ENCODE data around the gene CHCHD6. TPM values are rescaled to one million over a fixed set of nuclear protein-coding genes. Genes with fewer than 3 reads are reported as not detected.

The CHCHD6 gene
- total RNA-seq, 4 donors from 2014 or later: 13.4 to 22.0 (median 16.1) TPM

GRCh38 chr3:126986001-126986400 is 282.0 kb downstream of the CHCHD6 start:
- no peak overlapping the region for H3K27ac ChIP-seq
- peaks cover 28% of the 10 kb centered on the region for H3K36me3 ChIP-seq
- H3K27me3 ChIP-seq: no peaks in the 10 kb centered on the region
- no peak overlapping the region for H3K4me3 ChIP-seq
- no peaks in the 10 kb centered on the region for H3K9me3 ChIP-seq
- H3K4me1 ChIP-seq: peaks cover 48% of the 10 kb centered on the region
- no peak for DNase-seq (ENCODE audit: low spot score in 2 of 2)
- TF ChIP-seq EP300 (IDR thresholded peaks at IDR 0.05): no peak
- TF ChIP-seq CTCF (IDR thresholded peaks at IDR 0.05): no peak
- TF ChIP-seq POLR2AphosphoS5 (IDR thresholded peaks at IDR 0.05): no peak
- no peak for TF ChIP-seq POLR2A (IDR thresholded peaks at IDR 0.05)
- WGBS: 47% methylated on average over 8 of the region's 9 CpGs

GRCh38 chr3:126987129-126987528 is 283.1 kb downstream of the CHCHD6 start:
- Histone ChIP-seq H3K4me3 (no peak overlapping the region), H3K27me3 (no peaks in the 10 kb centered on the region), H3K9me3 (no peaks in the 10 kb centered on the region), H3K4me1 (peaks cover 51% of the 10 kb centered on the region), H3K36me3 (peaks cover 34% of the 10 kb centered on the region), H3K27ac (no peak overlapping the region)
- WGBS: 54% methylated on average over 4 of the region's 4 CpGs
- DNase-seq (ENCODE audit: low spot score in 2 of 2): no peak
- TF ChIP-seq POLR2A (IDR thresholded peaks at IDR 0.05) (no peak), CTCF (IDR thresholded peaks at IDR 0.05) (no peak), POLR2AphosphoS5 (IDR thresholded peaks at IDR 0.05) (no peak), EP300 (IDR thresholded peaks at IDR 0.05) (no peak)

- Histone ChIP-seq H3K36me3 (peaks cover 34% of the 10 kb centered on the region), H3K4me1 (peaks cover 51% of the 10 kb centered on the region), H3K9me3 (no peaks in the 10 kb centered on the region), H3K4me3 (no peak overlapping the region), H3K27me3 (no peaks in the 10 kb centered on the region), H3K27ac (no peak overlapping the region)
- TF ChIP-seq POLR2A (IDR thresholded peaks at IDR 0.05) (no peak), CTCF (IDR thresholded peaks at IDR 0.05) (no peak), EP300 (IDR thresholded peaks at IDR 0.05) (no peak), POLR2AphosphoS5 (IDR thresholded peaks at IDR 0.05) (no peak)
- no peak for DNase-seq (ENCODE audit: low spot score in 2 of 2)
- WGBS: 72% methylated on average over 8 of the region's 8 CpGs
These were observed 283.6 kb downstream of the CHCHD6 start for GRCh38 chr3:126987596-126987995.

GRCh38 chr3:126988451-126989021 is 284.5 kb downstream of the CHCHD6 start:
- 91% methylated on average over 7 of the region's 26 CpGs for WGBS
- Histone ChIP-seq H3K27me3 (no peaks in the 10 kb centered on the region), H3K27ac (no peak overlapping the region), H3K36me3 (peaks cover 34% of the 10 kb centered on the region), H3K9me3 (no peaks in the 10 kb centered on the region), H3K4me3 (no peak overlapping the region), H3K4me1 (peaks cover 59% of the 10 kb centered on the region)
- no peak for DNase-seq (ENCODE audit: low spot score in 2 of 2)
- TF ChIP-seq EP300 (IDR thresholded peaks at IDR 0.05): no peak
- no peak for TF ChIP-seq CTCF (IDR thresholded peaks at IDR 0.05)
- TF ChIP-seq POLR2AphosphoS5 (IDR thresholded peaks at IDR 0.05): no peak
- TF ChIP-seq POLR2A (IDR thresholded peaks at IDR 0.05): no peak

- Histone ChIP-seq H3K27me3 (no peaks in the 10 kb centered on the region), H3K9me3 (no peaks in the 10 kb centered on the region), H3K27ac (no peak overlapping the region), H3K4me3 (no peak overlapping the region), H3K36me3 (peaks cover 34% of the 10 kb centered on the region), H3K4me1 (peaks cover 59% of the 10 kb centered on the region)
- WGBS: 91% methylated on average over 24 of the region's 36 CpGs
- TF ChIP-seq POLR2AphosphoS5 (IDR thresholded peaks at IDR 0.05): no peak
- no peak for TF ChIP-seq CTCF (IDR thresholded peaks at IDR 0.05)
- TF ChIP-seq POLR2A (IDR thresholded peaks at IDR 0.05): no peak
- no peak for TF ChIP-seq EP300 (IDR thresholded peaks at IDR 0.05)
- DNase-seq (ENCODE audit: low spot score in 2 of 2): no peak
These were observed 285.4 kb downstream of the CHCHD6 start for GRCh38 chr3:126989316-126990023.
